ENCODE data around the gene FAM120A.

Gene FAM120A

GRCh38 chr9:93451849-93452709, 594 bp downstream of the FAM120A start:
- DNase-seq (ENCODE audit: low read depth, low spot score) = no peak

GRCh38 chr9:93452710-93453046, 1.2 kb downstream of the FAM120A start:
- DNase-seq (ENCODE audit: low read depth, low spot score) = no peak

GRCh38 chr9:93453047-93453914, 1.8 kb downstream of the FAM120A start, which contains the start of gene FAM120AOS:
TSS of gene FAM120AOS (minus strand) at chr9:93453581. CDS start at chr9:93452709, 872 bp downstream.
- peak; percentile 81 for DNase-seq (ENCODE audit: low read depth, low spot score)

- DNase-seq (ENCODE audit: low read depth, low spot score) = no peak
Measured at GRCh38 chr9:93456022-93456421, 4.5 kb downstream of the FAM120A start.

GRCh38 chr9:93456504-93456903, 5.0 kb downstream of the FAM120A start:
- DNase-seq (ENCODE audit: low read depth, low spot score) = no peak

- no peak for DNase-seq (ENCODE audit: low read depth, low spot score)
Measured at GRCh38 chr9:93457006-93457405, 5.5 kb downstream of the FAM120A start.

GRCh38 chr9:93458712-93459111, 7.2 kb downstream of the FAM120A start:
- DNase-seq (ENCODE audit: low read depth, low spot score) = no peak

GRCh38 chr9:93459432-93459847, 8.0 kb downstream of the FAM120A start:
- DNase-seq (ENCODE audit: low read depth, low spot score) = no peak

GRCh38 chr9:93460689-93461413, 9.4 kb downstream of the FAM120A start:
- DNase-seq (ENCODE audit: low read depth, low spot score) = no peak

- DNase-seq (ENCODE audit: low read depth, low spot score) = no peak
Measured at GRCh38 chr9:93461414-93461743, 9.9 kb downstream of the FAM120A start.

- DNase-seq (ENCODE audit: low read depth, low spot score) = no peak
Measured at GRCh38 chr9:93461821-93462220, 10.3 kb downstream of the FAM120A start.

GRCh38 chr9:93463638-93464248, 12.3 kb downstream of the FAM120A start:
- no peak for DNase-seq (ENCODE audit: low read depth, low spot score)

GRCh38 chr9:93464395-93464794, 12.9 kb downstream of the FAM120A start:
- no peak for DNase-seq (ENCODE audit: low read depth, low spot score)

- DNase-seq (ENCODE audit: low read depth, low spot score) = no peak
Measured at GRCh38 chr9:93464876-93465275, 13.4 kb downstream of the FAM120A start.

GRCh38 chr9:93465855-93466254, 14.4 kb downstream of the FAM120A start:
- no peak for DNase-seq (ENCODE audit: low read depth, low spot score)

- DNase-seq (ENCODE audit: low read depth, low spot score) = no peak
Measured at GRCh38 chr9:93466416-93467061, 15.1 kb downstream of the FAM120A start.

- no peak for DNase-seq (ENCODE audit: low read depth, low spot score)
Measured at GRCh38 chr9:93467062-93467416, 15.6 kb downstream of the FAM120A start.

GRCh38 chr9:93467462-93467861, 16.0 kb downstream of the FAM120A start:
- DNase-seq (ENCODE audit: low read depth, low spot score) = no peak

GRCh38 chr9:93468763-93469456, 17.4 kb downstream of the FAM120A start:
- DNase-seq (ENCODE audit: low read depth, low spot score) = no peak

GRCh38 chr9:93470391-93470790, 18.9 kb downstream of the FAM120A start:
- no peak for DNase-seq (ENCODE audit: low read depth, low spot score)

GRCh38 chr9:93471124-93471523, 19.6 kb downstream of the FAM120A start:
- DNase-seq (ENCODE audit: low read depth, low spot score) = no peak

All from iPS DF 19.7 (cell line).